Measurements from ENCODE around the gene ZNF124. TPM values are rescaled to one million over a fixed set of nuclear protein-coding genes. Genes with fewer than 3 reads are reported as not detected.
A peak's percentile ranks its signal among the peaks of the same experiment; 100 is the strongest.

The ZNF124 gene
- polyA plus RNA-seq, 2 of the 4 experiments (the other 2 are of a cell fraction): 4.4 to 6.4 TPM

DNA sequence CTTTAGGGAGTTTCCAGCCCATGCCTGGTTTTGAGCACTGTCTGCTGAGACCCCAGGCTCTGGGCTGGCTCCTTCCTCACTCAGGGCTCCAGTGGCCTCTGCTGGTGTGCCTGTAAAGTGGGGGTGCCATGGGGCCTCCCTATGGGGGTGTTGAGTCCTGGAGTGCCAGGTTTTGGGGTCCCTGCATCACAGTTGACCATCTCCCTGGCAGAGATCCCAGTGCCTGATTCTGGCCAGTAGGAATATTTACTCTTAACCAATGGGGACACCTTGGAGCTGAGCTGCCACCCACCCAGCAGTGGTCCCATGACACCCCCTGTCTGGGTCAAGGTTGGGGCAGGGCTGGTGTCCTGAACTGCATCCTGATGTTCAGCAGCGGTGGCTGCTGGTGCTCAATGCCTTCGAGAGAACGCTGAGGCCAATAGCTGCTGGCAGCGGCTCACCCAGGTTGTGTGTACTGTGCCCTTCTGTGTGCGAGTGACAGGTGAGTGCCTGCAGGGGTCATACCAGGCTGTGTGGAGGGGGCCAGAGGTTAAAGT is 58.0 kb downstream of the ZNF124 start:
- ATAC-seq (no peak), FAIRE-seq (no peak), DNase-seq (ENCODE audit: low read depth in 1 of 2, low spot score in 1 of 2) (no peak)
- Histone ChIP-seq H3K4me2 (no peak overlapping the region), H3K4me3 (no peak overlapping the region), H3K4me1 (no peaks in the 10 kb centered on the region), H3K27ac (no peak overlapping the region), H3K9me3 (peaks cover 48% of the 10 kb centered on the region)
- WGBS (ENCODE audit: missing lambda C conversion rate): 70% methylated on average over 2 of the region's 5 CpGs
- TF ChIP-seq FOXS1 (CRISPR knock-in tag; IDR thresholded peaks at IDR 0.05): no peak
- TF ChIP-seq CTCF (IDR thresholded peaks at IDR 0.05): no peak
- POLR2A ChIA-PET: no interaction called here
- CTCF ChIA-PET: no interaction called here

DNA sequence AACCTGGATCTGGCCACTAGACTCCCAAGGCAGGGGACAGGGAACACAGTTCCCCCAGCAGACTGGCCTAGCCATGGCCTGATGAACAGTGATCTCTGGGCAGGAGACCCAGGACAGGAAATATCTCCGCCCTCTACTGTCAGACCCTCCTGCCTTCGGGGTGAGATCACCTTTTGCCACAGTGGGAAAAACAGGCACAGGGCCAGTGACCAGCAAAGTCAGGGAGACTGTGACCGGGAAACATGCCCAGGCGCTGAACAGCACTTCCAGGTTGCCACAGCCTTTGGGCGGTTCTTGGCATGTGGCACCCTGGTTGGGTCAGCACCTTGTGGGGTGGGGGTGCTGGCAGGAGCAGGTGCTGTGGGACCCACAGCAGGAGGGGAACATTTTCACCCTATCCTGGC is 58.7 kb downstream of the ZNF124 start:
- ATAC-seq (peak in 1 of 2 experiments; percentile 14; a peak in 1 of 6 replicates), DNase-seq (ENCODE audit: low read depth in 1 of 2, low spot score in 1 of 2) (no peak), FAIRE-seq (no peak)
- ChIA-PET POLR2A (no interaction called here), CTCF (no interaction called here)
- H3K4me2 ChIP-seq: no peak overlapping the region
- no peak overlapping the region for H3K27ac ChIP-seq
- no peaks in the 10 kb centered on the region for H3K4me1 ChIP-seq
- peaks cover 49% of the 10 kb centered on the region for H3K9me3 ChIP-seq
- H3K4me3 ChIP-seq: no peak overlapping the region
- 77% methylated on average over 5 of the region's 5 CpGs for WGBS (ENCODE audit: missing lambda C conversion rate)
- no peak for TF ChIP-seq ZNF302 (CRISPR knock-in tag; IDR thresholded peaks at IDR 0.05)

DNA sequence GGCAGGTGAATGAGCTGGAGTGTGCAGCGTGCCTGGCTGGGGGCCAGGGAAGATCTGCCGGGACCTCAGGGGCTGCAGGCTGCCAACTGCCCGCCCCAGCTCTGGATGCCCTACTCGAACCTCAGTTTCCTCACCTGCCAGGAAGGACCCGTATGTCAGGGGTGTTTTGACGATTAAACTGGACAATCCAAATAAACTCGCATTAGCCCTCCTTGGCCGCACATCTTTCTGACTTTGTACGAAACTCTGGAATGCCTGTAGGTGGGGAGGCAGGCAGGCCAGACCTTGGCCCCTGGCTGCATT is 59.4 kb downstream of the ZNF124 start:
- 88% methylated on average over 9 of the region's 9 CpGs for WGBS (ENCODE audit: missing lambda C conversion rate)
- Histone ChIP-seq H3K4me2 (no peak overlapping the region), H3K4me3 (no peak overlapping the region; the same call in 2 of the 3 replicates), H3K4me1 (no peaks in the 10 kb centered on the region), H3K27ac (no peak overlapping the region), H3K9me3 (peaks cover 53% of the 10 kb centered on the region)
- DNase-seq (ENCODE audit: low read depth in 1 of 2, low spot score in 1 of 2) (no peak), ATAC-seq (no peak; a peak in 1 of 6 replicates), FAIRE-seq (no peak)
- no peak for TF ChIP-seq MAFK (IDR thresholded peaks at IDR 0.05; ENCODE audit: partially characterized antibody)
- TF ChIP-seq NFE2L2 (conservative IDR thresholded peaks at IDR 0.05; ENCODE audit: low read length): no peak
- TF ChIP-seq ZFP36 (IDR thresholded peaks at IDR 0.05; ENCODE audit: borderline replicate concordance, partially characterized antibody): no peak
- TF ChIP-seq EP300 (IDR thresholded peaks at IDR 0.05): no peak
- TF ChIP-seq CBX2 (IDR thresholded peaks at IDR 0.05; ENCODE audit: borderline replicate concordance, low read depth): no peak
- TF ChIP-seq, protein P1, sequence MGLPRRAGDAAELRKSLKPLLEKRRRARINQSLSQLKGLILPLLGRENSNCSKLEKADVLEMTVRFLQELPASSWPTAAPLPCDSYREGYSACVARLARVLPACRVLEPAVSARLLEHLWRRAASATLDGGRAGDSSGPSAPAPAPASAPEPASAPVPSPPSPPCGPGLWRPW (IDR thresholded peaks at IDR 0.05): no peak
- no peak for TF ChIP-seq CBX8 (IDR thresholded peaks at IDR 0.05)
- TF ChIP-seq RAD21 (conservative IDR thresholded peaks at IDR 0.05 in 1 of 2, IDR thresholded peaks at IDR 0.05 in 1 of 2): no peak
- no peak for TF ChIP-seq TP53 (CRISPR knock-in tag; IDR thresholded peaks at IDR 0.05)
- TF ChIP-seq, protein P2, sequence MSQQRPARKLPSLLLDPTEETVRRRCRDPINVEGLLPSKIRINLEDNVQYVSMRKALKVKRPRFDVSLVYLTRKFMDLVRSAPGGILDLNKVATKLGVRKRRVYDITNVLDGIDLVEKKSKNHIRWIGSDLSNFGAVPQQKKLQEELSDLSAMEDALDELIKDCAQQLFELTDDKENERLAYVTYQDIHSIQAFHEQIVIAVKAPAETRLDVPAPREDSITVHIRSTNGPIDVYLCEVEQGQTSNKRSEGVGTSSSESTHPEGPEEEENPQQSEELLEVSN (IDR thresholded peaks at IDR 0.05; ENCODE audit: borderline replicate concordance, low read depth): no peak
- no peak for TF ChIP-seq FOXS1 (CRISPR knock-in tag; IDR thresholded peaks at IDR 0.05)
- TF ChIP-seq CTCF (IDR thresholded peaks at IDR 0.05): no peak
- no peak for TF ChIP-seq POLR2AphosphoS2 (conservative IDR thresholded peaks at IDR 0.05; ENCODE audit: low read length)
- no peak for TF ChIP-seq KDM5A (IDR thresholded peaks at IDR 0.05)
- no peak for TF ChIP-seq BCL3 (IDR thresholded peaks at IDR 0.05)
- no peak for TF ChIP-seq HMGXB4 (CRISPR knock-in tag; IDR thresholded peaks at IDR 0.05; ENCODE audit: borderline replicate concordance)
- TF ChIP-seq RNF2 (IDR thresholded peaks at IDR 0.05; ENCODE audit: borderline replicate concordance, low read depth): no peak
- no peak for TF ChIP-seq MAZ (IDR thresholded peaks at IDR 0.05; ENCODE audit: borderline replicate concordance, low read depth, low read length)
- no peak for TF ChIP-seq ESRRA (IDR thresholded peaks at IDR 0.05; ENCODE audit: borderline replicate concordance, low read length)
- ChIA-PET POLR2A (interaction anchor here (1.3 kb wide), 1 partner anchor 34 kb away, joined by 5 read pairs; the partner anchor contains the start of gene ZNF670), CTCF (no interaction called here)
